Spinal cord (tissue), 10 donors: ENCODE results near the gene ME3. TPM values are rescaled to one million over a fixed set of nuclear protein-coding genes. Genes with fewer than 3 reads are reported as not detected.

ENCODE experiments used
- DNase-seq, 6 donors: peaks; one replicate each; pipeline versions ENCODE4 v3.0.0 to v3.0.0-alpha.2; 2013 to 2015; ENCODE audit warnings: low spot score in 6 of 6, low read depth in 4 of 6
- H3K27ac ChIP-seq: one replicate; pipeline ENCODE4 v1.5.1; 2013; ENCODE audit warnings: low read depth, low read length, control low read depth
- H3K27me3 ChIP-seq: one replicate; pipeline ENCODE4 v1.6.1; 2013; ENCODE audit warnings: low read length; ENCODE audit not compliant: control insufficient read depth, insufficient read depth
- H3K36me3 ChIP-seq: one replicate; pipeline ENCODE4 v1.6.1; 2013; ENCODE audit warnings: low read length; ENCODE audit not compliant: control insufficient read depth, insufficient read depth
- H3K4me1 ChIP-seq: one replicate; pipeline ENCODE4 v1.6.1; 2013; ENCODE audit warnings: low read length; ENCODE audit not compliant: control insufficient read depth, insufficient read depth
- H3K4me3 ChIP-seq: one replicate; pipeline ENCODE4 v1.5.1; 2013; ENCODE audit warnings: low read depth, low read length, control low read depth
- H3K9me3 ChIP-seq: one replicate; pipeline ENCODE4 v1.6.1; 2013; ENCODE audit warnings: low read length; ENCODE audit not compliant: control insufficient read depth, insufficient read depth
- WGBS: methylation state at CpG from one replicate; pipeline ENCODE4 v1.1.5; 2013; ENCODE audit warnings: missing lambda C conversion rate; ENCODE audit not compliant: insufficient coverage; 5-methylcytosine and 5-hydroxymethylcytosine counted together
- polyA plus RNA-seq, 2 donors: library from polyadenylated mRNA; unstranded; fragments of 120-200 nt; gene quantifications; one replicate each; pipeline ENCODE4 v1.2.1, GENCODE V29; 2013; ENCODE audit not compliant: insufficient read length in 2 of 2
- total RNA-seq, 2 donors: library from RNA; depleted of rRNA in 1 of 2; stranded (reverse); fragments of 120-200 nt in 1 of 2; fragments of >200 nt in 1 of 2; gene quantifications; one replicate each; pipeline versions ENCODE4 v1.2.3 to v1.2.4, GENCODE V29; 2013 to 2014
- donor health status: healthy.

ME3 gene
- total and polyA plus RNA-seq, 4 donors, result 39.0 to 45.4 (median 44.6) TPM

GRCh38 chr11:86629045-86629706 lies 43.2 kb downstream of the ME3 start:
- H3K27ac ChIP-seq, result no peak overlapping the region
- H3K36me3 ChIP-seq, result no peaks in the 10 kb centered on the region
- no peaks in the 10 kb centered on the region for H3K27me3 ChIP-seq
- WGBS, result 72% methylated on average over 3 of the region's 7 CpGs
- DNase-seq, result peak in 1 of 6 donors; percentile 28
- no peaks in the 10 kb centered on the region for H3K9me3 ChIP-seq
- H3K4me1 ChIP-seq, result peaks cover 16% of the 10 kb centered on the region
- no peak overlapping the region for H3K4me3 ChIP-seq

DNA sequence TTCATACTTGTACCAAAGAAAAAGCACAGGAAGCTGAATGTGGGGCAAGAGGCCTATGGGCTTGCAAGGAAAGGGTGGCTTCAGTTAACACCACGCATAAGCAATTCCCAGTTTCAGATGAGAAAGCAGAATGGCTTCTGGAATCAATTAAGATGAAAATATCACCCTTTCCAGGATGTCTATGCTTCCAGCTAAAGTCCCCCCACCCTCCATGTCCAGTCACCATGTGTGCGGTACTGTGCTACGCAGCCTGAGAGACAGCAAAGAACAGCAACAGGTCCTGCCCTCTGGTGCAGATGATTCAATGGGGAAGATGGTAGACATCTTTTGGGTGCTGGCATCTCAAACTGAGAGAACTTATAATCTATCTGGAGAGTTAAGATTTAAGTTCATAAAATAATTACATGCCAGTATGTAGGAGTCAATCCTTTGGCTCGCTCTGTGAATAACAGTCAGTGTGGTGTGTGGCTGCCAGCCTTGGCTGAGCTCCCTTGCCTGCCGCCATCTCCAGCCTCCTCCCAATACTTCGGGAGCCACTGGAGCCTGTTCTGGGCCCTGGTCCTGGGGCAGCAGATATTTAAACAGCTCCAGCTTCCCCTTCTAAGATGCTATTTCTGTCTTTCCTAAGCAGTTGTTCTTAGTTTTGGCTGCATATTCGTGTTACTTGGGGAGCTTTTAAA lies 44.5 kb downstream of the ME3 start:
- Histone ChIP-seq H3K9me3 (no peaks in the 10 kb centered on the region), H3K27me3 (no peaks in the 10 kb centered on the region), H3K36me3 (no peaks in the 10 kb centered on the region), H3K4me3 (no peak overlapping the region), H3K27ac (peak overlapping the region; percentile 43), H3K4me1 (peaks cover 16% of the 10 kb centered on the region)
- 100% methylated on average over 1 of the region's 7 CpGs for WGBS
- DNase-seq, result peak in 1 of 6 donors; percentile 50

DNA sequence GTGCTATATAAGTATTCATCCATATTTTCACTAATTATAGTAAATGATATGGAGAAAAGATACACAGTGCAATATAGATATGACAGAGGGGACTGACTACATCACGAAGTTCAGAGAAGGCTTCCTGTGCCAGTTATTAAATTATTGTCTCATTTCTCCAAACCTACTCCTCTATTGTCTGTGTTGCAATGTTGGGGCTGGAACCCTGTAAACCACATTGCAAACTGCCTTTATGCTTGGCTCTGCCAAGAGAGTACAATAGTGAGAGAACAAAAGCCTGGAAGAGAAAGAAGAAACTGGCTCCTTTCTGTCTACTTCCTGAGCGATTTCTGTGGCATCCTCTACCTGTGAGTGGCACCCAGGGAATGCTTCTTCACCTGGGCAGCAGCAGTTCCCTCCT lies 46.4 kb downstream of the ME3 start:
- no peak for DNase-seq
- Histone ChIP-seq H3K27ac (no peak overlapping the region), H3K9me3 (no peaks in the 10 kb centered on the region), H3K27me3 (no peaks in the 10 kb centered on the region), H3K4me3 (no peak overlapping the region), H3K36me3 (no peaks in the 10 kb centered on the region), H3K4me1 (peaks cover 11% of the 10 kb centered on the region)
- 50% methylated on average over 1 of the region's 2 CpGs for WGBS

- Histone ChIP-seq H3K4me1 (peaks cover 6% of the 10 kb centered on the region), H3K27me3 (no peaks in the 10 kb centered on the region), H3K4me3 (no peak overlapping the region), H3K27ac (no peak overlapping the region), H3K9me3 (no peaks in the 10 kb centered on the region), H3K36me3 (no peaks in the 10 kb centered on the region)
- no peak for DNase-seq
- WGBS, result no CpG with 5 or more reads among the region's 2 CpGs
Measured at GRCh38 chr11:86625544-86625943, 46.9 kb downstream of the ME3 start.

- no peak for DNase-seq
- H3K36me3 ChIP-seq, result no peaks in the 10 kb centered on the region
- H3K9me3 ChIP-seq, result no peaks in the 10 kb centered on the region
- peaks cover 5% of the 10 kb centered on the region for H3K4me1 ChIP-seq
- WGBS, result no CpG with 5 or more reads among the region's 3 CpGs
- no peak overlapping the region for H3K27ac ChIP-seq
- H3K27me3 ChIP-seq, result no peaks in the 10 kb centered on the region
- H3K4me3 ChIP-seq, result no peak overlapping the region
Measured at GRCh38 chr11:86624366-86624765, 48.0 kb downstream of the ME3 start.

- WGBS, result 100% methylated on average over 2 of the region's 4 CpGs
- Histone ChIP-seq H3K4me3 (no peak overlapping the region), H3K27ac (no peak overlapping the region), H3K27me3 (no peaks in the 10 kb centered on the region), H3K4me1 (peaks cover 5% of the 10 kb centered on the region), H3K9me3 (no peaks in the 10 kb centered on the region), H3K36me3 (no peaks in the 10 kb centered on the region)
- DNase-seq, result no peak
Measured at GRCh38 chr11:86623736-86624135, 48.7 kb downstream of the ME3 start.

- 94% methylated on average over 2 of the region's 4 CpGs for WGBS
- no peak overlapping the region for H3K27ac ChIP-seq
- no peaks in the 10 kb centered on the region for H3K36me3 ChIP-seq
- no peak overlapping the region for H3K4me3 ChIP-seq
- DNase-seq, result no peak
- no peaks in the 10 kb centered on the region for H3K27me3 ChIP-seq
- H3K4me1 ChIP-seq, result peaks cover 4% of the 10 kb centered on the region
- H3K9me3 ChIP-seq, result no peaks in the 10 kb centered on the region
Measured at GRCh38 chr11:86623041-86623621, 49.3 kb downstream of the ME3 start.

DNA sequence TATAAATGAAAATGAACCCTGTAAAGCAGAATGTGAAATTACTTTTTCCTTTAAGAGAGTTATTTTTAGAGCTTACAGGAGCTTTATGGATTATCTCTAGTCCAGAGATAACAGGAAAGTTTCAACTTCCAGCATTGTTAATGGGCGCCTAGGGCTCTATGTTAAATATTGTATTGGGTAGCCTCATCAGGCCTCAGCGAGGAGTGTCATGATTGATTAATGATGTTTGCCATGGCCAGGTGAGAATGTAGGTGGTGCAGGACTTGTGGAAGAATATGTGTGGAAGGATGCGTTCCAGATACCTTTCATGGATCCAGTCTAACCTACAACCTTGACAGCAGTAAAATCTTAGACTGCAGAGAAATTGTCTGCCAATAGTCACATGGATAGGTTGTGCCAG lies 50.6 kb downstream of the ME3 start:
- DNase-seq, result no peak
- H3K4me1 ChIP-seq, result no peaks in the 10 kb centered on the region
- H3K9me3 ChIP-seq, result no peaks in the 10 kb centered on the region
- H3K27me3 ChIP-seq, result no peaks in the 10 kb centered on the region
- no peaks in the 10 kb centered on the region for H3K36me3 ChIP-seq
- WGBS, result 100% methylated on average over 2 of the region's 3 CpGs
- no peak overlapping the region for H3K27ac ChIP-seq
- H3K4me3 ChIP-seq, result no peak overlapping the region

GRCh38 chr11:86620891-86621521 lies 51.4 kb downstream of the ME3 start:
- Histone ChIP-seq H3K36me3 (no peaks in the 10 kb centered on the region), H3K27me3 (no peaks in the 10 kb centered on the region), H3K4me1 (no peaks in the 10 kb centered on the region), H3K4me3 (no peak overlapping the region), H3K27ac (peak overlapping the region; percentile 3), H3K9me3 (no peaks in the 10 kb centered on the region)
- WGBS, result 50% methylated on average over 1 of the region's 2 CpGs
- no peak for DNase-seq
